Femur (tissue), 1 donor: ENCODE measurements around the gene ADCY2.
"Not testable (repeated sequence)": the region's sequence is repeated elsewhere in the genome, so short reads cannot be mapped to it uniquely, and the experiment has no call there.

ENCODE experiments used
- DNase-seq: peaks from one replicate; pipeline ENCODE4 v3.0.0-alpha.2; 2017

ADCY2 gene

GRCh38 chr5:7396713-7397454 lies 946 bp downstream of the ADCY2 start:
- peak; percentile 53 for DNase-seq

- no peak for DNase-seq
These were observed 2.0 kb downstream of the ADCY2 start for GRCh38 chr5:7397937-7398336.

- peak; percentile 36 for DNase-seq
These were observed 2.8 kb downstream of the ADCY2 start for GRCh38 chr5:7398596-7399280.

GRCh38 chr5:7405277-7405676 lies 9.3 kb downstream of the ADCY2 start:
- no peak for DNase-seq

GRCh38 chr5:7410936-7411511 lies 15.1 kb downstream of the ADCY2 start:
- DNase-seq: no peak

GRCh38 chr5:7412409-7412808 lies 16.5 kb downstream of the ADCY2 start:
- DNase-seq: no peak

GRCh38 chr5:7415123-7415522 lies 19.2 kb downstream of the ADCY2 start:
- DNase-seq: no peak

GRCh38 chr5:7415587-7416535 lies 19.9 kb downstream of the ADCY2 start:
- DNase-seq: no peak

- no peak for DNase-seq
These were observed 22.3 kb downstream of the ADCY2 start for GRCh38 chr5:7418276-7418675.

GRCh38 chr5:7419367-7419766 lies 23.4 kb downstream of the ADCY2 start:
- DNase-seq: no peak

- DNase-seq: no peak
These were observed 23.9 kb downstream of the ADCY2 start for GRCh38 chr5:7419846-7420245.

- DNase-seq: no peak
These were observed 24.8 kb downstream of the ADCY2 start for GRCh38 chr5:7420510-7421280.

- DNase-seq: no peak
These were observed 26.6 kb downstream of the ADCY2 start for GRCh38 chr5:7422316-7423106.

- not testable (repeated sequence) for DNase-seq
These were observed 27.3 kb downstream of the ADCY2 start for GRCh38 chr5:7423231-7423630.

GRCh38 chr5:7425830-7426229 lies 29.9 kb downstream of the ADCY2 start:
- no peak for DNase-seq

GRCh38 chr5:7426284-7426683 lies 30.3 kb downstream of the ADCY2 start:
- DNase-seq: no peak

- DNase-seq: no peak
These were observed 39.0 kb downstream of the ADCY2 start for GRCh38 chr5:7434914-7435313.

GRCh38 chr5:7435503-7435902 lies 39.6 kb downstream of the ADCY2 start:
- DNase-seq: no peak

GRCh38 chr5:7436521-7436920 lies 40.6 kb downstream of the ADCY2 start:
- no peak for DNase-seq

GRCh38 chr5:7437836-7438235 lies 41.9 kb downstream of the ADCY2 start:
- DNase-seq: no peak

GRCh38 chr5:7445068-7445467 lies 49.1 kb downstream of the ADCY2 start:
- DNase-seq: no peak
